ENCODE results near the gene PSMD3. TPM values are rescaled to one million over a fixed set of nuclear protein-coding genes. Genes with fewer than 3 reads are reported as not detected.
"Not testable (repeated sequence)": the region's sequence is repeated elsewhere in the genome, so short reads cannot be mapped to it uniquely, and the experiment has no call there.

The PSMD3 gene
- polyA plus RNA-seq, 12 donors, result 59.7 to 102 (median 83.6) TPM; not detected in 1

- DNase-seq, result no peak
Observed at GRCh38 chr17:39994448-39994847, 13.8 kb downstream of the PSMD3 start.

GRCh38 chr17:39995438-39995837, 14.8 kb downstream of the PSMD3 start:
- DNase-seq, result no peak

DNA sequence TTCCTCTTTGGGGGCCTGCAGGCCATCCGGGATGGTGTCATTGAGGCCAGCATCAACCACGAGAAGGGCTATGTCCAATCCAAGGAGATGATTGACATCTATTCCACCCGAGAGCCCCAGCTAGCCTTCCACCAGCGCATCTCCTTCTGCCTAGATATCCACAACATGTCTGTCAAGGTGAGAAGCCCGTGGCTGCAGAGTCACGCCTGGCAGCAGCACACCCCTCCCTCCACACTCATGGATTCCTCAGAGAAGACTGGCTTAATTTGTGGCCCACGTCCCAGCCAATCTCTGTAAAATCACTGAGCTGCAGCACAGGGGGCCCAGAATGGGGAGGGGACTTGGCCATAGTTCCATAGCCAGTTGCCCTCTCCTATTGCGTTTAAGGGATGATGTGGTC, 15.6 kb downstream of the PSMD3 start:
- no peak for DNase-seq

GRCh38 chr17:39996800-39997199, 16.2 kb downstream of the PSMD3 start:
- DNase-seq, result no peak

DNA sequence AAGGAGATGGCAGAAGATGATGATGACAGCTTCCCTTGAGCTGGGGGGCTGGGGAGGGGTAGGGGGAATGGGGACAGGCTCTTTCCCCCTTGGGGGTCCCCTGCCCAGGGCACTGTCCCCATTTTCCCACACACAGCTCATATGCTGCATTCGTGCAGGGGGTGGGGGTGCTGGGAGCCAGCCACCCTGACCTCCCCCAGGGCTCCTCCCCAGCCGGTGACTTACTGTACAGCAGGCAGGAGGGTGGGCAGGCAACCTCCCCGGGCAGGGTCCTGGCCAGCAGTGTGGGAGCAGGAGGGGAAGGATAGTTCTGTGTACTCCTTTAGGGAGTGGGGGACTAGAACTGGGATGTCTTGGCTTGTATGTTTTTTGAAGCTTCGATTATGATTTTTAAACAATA, 16.9 kb downstream of the PSMD3 start:
- DNase-seq, result no peak

DNA sequence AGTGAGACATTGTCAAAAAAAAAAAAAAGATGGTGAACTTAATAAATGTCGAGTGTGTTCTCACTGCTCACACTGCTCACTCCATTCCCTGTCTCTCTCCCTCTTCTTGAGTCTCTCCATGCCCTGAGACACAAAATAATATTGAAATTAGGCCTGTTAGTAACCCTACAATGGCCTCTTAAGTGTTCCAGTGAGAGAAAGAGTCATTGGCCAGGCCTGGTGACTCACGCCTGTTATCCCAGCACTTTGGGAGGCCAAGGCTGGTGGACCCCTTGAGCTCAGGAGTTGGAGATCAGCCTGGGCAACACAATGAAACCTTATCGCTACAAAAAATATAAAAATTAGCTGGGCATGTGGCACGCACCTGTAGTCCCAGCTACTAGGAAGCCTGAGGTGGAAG, 18.5 kb downstream of the PSMD3 start:
- DNase-seq, result no peak

DNA sequence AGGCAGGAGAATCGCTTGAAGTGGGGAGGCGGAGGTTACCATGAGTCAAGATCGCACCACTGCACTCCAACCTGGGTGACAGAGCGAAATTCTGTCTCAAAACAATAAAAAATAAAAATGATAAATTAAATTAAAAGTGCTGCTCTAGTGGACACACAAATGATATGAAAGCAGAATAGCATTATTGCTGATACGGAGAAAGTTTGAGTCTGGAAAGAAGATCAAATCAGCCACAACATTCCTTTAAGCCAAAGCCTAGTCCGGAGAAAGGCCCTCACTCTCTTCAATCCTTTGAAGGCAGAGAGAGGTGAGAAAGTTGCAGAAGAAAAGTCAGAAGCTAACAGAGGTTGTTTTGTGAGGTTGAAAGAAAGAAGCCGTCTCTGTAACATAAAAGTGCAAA, 19.6 kb downstream of the PSMD3 start:
- no peak for DNase-seq

- DNase-seq, result not testable (repeated sequence)
Observed at GRCh38 chr17:40001335-40001734, 20.7 kb downstream of the PSMD3 start.

- DNase-seq, result no peak
Observed at GRCh38 chr17:40004072-40004471, 23.5 kb downstream of the PSMD3 start.

DNA sequence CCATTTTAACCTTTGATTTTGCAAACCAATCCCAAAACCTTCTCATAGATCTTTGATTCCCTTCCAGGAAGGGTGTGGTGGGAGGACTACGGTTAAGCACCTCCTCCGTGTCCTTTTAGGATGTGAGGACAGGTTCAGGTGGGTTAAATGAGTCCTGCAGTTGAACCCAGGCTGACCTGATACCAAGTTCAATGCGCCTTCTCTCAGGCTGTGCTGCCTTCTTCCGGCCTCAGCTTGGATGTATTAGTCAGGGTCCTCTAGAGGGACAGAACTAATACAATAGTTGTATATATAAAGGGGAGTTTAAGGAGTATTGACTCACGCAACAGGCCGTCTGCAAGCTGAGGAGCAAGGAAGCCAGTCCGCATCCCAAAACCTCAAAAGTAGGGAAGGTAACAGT, 24.1 kb downstream of the PSMD3 start:
- DNase-seq, result no peak

GRCh38 chr17:40005520-40005919, 24.9 kb downstream of the PSMD3 start:
- no peak for DNase-seq

GRCh38 chr17:40010946-40011500, 30.4 kb downstream of the PSMD3 start:
- DNase-seq, result not testable (repeated sequence)

GRCh38 chr17:40012017-40012647, 31.5 kb downstream of the PSMD3 start:
- DNase-seq, result not testable (repeated sequence)

- DNase-seq, result no peak
Observed at GRCh38 chr17:40014375-40014980, 33.9 kb downstream of the PSMD3 start.

- no peak for DNase-seq
Observed at GRCh38 chr17:40015005-40015997, 34.7 kb downstream of the PSMD3 start, which contains the start of gene CSF3. Gene CSF3, plus strand, starts transcription at chr17:40015440. Its CDS starts 35 bp downstream, at chr17:40015475.

GRCh38 chr17:40015998-40016985, 35.7 kb downstream of the PSMD3 start:
- DNase-seq, result no peak

- DNase-seq, result no peak
Observed at GRCh38 chr17:40017422-40018080, 36.9 kb downstream of the PSMD3 start.

DNA sequence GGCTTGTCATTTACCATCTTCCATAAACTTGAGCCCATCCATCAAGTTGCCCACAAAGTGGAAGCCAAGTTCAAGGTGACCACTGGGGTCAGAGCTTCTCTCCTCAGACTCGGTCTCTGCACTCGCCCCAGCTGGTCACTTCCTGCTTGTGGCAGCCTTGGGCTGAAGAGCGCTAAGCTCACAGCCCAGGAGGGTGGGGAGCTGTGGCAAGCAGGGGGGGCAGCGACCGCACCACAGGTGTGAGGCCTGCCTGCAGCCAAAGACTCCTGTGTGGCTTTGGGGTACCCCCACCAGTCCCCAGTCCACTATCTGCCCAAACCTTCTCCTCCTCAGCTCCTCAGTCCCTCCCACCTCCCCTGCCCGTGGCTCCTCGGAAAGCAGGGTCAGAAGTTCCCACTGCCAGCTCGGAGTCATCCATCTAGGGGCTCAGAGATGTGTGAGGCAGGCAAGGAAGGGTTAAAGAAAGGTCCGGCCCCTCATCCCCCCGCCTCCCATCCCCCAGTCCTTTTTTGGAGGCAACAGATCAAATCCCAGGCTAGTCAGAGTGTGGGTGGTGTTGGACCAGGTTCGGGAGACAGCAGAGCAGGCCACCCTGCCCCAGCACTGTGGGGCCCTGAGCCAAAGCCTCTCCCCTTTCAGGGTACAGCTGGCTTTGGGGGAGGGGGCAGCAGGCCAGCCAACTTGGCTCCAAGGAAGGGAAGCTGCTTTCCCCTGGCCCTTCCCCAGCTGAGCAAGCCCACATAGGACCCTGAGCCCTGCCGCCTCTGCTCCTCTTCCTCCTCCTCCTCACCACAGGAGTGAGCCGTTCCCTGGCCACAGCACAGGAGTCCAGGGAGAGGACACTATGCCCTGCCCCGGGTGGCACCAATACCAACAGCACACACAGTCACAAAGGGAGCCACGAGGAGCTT, 37.9 kb downstream of the PSMD3 start:
- peak; percentile 66 for DNase-seq

Measured in muscle of arm (tissue), 12 donors.